Muscle layer of duodenum (tissue), 2 donors: ENCODE measurements around the gene HIC1.

Experiments
- H3K27ac ChIP-seq: one replicate; pipeline ENCODE4 v1.7.0; 2013; ENCODE audit warnings: mild to moderate bottlenecking, low read length
- H3K27me3 ChIP-seq: one replicate; pipeline ENCODE4 v1.7.0; 2013; ENCODE audit warnings: low read depth, mild to moderate bottlenecking, control low read depth, low read length
- H3K36me3 ChIP-seq, 2 donors: one replicate each; pipeline ENCODE4 v1.7.0; 2013; ENCODE audit warnings: low read length in 2 of 2, control low read depth in 1 of 2, mild to moderate bottlenecking in 1 of 2; ENCODE audit not compliant: insufficient read depth in 2 of 2, control insufficient read depth in 1 of 2
- H3K4me1 ChIP-seq, 2 donors: one replicate each; pipeline ENCODE4 v1.7.0; 2013; ENCODE audit warnings: low read length in 2 of 2, mild to moderate bottlenecking in 2 of 2, control low read depth in 1 of 2, moderate library complexity in 1 of 2; ENCODE audit not compliant: insufficient read depth in 2 of 2, control insufficient read depth in 1 of 2
- H3K4me3 ChIP-seq, 2 donors: one replicate each; pipeline ENCODE4 v1.7.0; 2013; ENCODE audit warnings: low read length in 2 of 2, low read depth in 1 of 2, mild to moderate bottlenecking in 1 of 2
- H3K9me3 ChIP-seq, 2 donors: one replicate each; pipeline ENCODE4 v1.7.0; 2013; ENCODE audit warnings: low read length in 2 of 2, control low read depth in 1 of 2, mild to moderate bottlenecking in 1 of 2; ENCODE audit not compliant: control insufficient read depth in 1 of 2
- donor health status: healthy.

Gene HIC1

DNA sequence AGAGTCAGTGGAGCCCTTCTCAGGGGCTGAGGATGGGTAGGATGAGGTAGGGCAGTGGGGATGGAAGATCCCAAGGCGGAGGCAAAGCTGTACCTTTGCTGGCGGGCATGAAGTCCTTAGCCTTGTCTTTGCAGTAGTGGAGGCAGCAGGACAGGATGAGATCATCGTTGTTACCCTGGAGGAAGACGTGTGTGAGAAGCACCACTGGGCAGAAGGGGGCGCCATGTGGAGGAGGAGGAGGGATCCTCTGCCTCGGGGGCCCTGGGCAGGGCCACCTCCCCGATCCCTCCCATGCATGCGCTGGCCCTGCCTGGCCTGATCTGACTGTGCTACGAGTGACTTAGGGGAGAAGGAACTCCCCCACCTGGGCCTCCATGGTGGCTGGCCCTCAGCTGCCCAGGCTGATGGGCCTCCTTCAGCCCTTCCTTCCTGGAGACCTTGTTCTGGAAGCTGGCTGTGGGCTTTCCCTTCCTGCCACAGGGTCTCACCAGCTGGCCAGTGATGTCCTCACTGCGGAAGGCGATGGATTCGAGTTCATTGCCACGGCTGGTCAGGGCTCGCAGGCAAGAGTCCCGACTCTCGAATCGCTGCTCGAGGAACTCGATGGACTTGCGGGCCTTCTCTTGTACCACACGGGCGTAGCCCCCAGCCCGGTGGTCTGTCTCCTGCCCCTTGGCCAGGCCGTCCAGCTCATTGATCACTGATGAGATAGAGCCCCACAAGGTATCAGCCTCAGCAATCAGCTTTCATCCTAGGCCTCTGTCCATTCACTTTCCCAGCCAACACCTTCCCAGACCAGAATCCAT is 10.3 kb downstream of the HIC1 start:
- no peaks in the 10 kb centered on the region for H3K9me3 ChIP-seq
- H3K4me3 ChIP-seq = no peak overlapping the region
- no peaks in the 10 kb centered on the region for H3K27me3 ChIP-seq
- H3K27ac ChIP-seq = peak overlapping the region; percentile 56
- peaks cover 29 to 54% of the 10 kb centered on the region in 2 donors for H3K4me1 ChIP-seq
- H3K36me3 ChIP-seq = peaks cover 16 to 52% of the 10 kb centered on the region in 2 donors

DNA sequence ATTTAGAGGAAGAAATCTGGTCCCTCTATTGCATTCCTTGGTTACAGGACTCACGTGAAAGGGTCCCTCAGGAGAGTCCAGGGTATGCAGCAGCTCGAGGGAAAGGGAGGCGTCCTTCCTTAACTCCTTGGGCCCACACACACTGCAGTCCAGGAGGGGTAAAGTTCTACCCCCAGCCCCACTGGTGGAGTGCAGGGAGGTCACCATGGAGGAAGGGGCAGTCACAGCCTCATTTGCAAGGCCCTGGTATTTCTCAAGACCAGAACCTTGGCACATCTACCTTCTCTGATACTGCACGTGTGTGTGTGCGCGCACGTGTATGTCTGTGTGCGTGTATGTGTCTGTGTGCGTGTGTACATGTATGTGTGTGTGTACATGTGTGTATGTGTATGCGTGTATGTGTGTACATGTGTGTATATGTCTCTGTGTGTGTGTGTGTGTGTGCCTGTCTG is 11.1 kb downstream of the HIC1 start:
- no peaks in the 10 kb centered on the region for H3K9me3 ChIP-seq
- peaks cover 29 to 49% of the 10 kb centered on the region in 2 donors for H3K4me1 ChIP-seq
- no peak overlapping the region for H3K4me3 ChIP-seq
- H3K27me3 ChIP-seq = no peaks in the 10 kb centered on the region
- H3K36me3 ChIP-seq = peaks cover 13 to 58% of the 10 kb centered on the region in 2 donors
- peak overlapping the region; percentile 56 for H3K27ac ChIP-seq

GRCh38 chr17:2067048-2067561 is 12.2 kb downstream of the HIC1 start:
- Histone ChIP-seq H3K4me3 (no peak overlapping the region), H3K9me3 (no peaks in the 10 kb centered on the region), H3K36me3 (peaks cover 15 to 66% of the 10 kb centered on the region in 2 donors), H3K27me3 (no peaks in the 10 kb centered on the region), H3K27ac (peak overlapping the region; percentile 56), H3K4me1 (peaks cover 25 to 44% of the 10 kb centered on the region in 2 donors)

GRCh38 chr17:2067608-2068024 is 12.7 kb downstream of the HIC1 start:
- H3K27ac ChIP-seq = peak overlapping the region; percentile 56
- no peaks in the 10 kb centered on the region for H3K27me3 ChIP-seq
- H3K4me3 ChIP-seq = no peak overlapping the region
- H3K9me3 ChIP-seq = no peaks in the 10 kb centered on the region
- H3K36me3 ChIP-seq = peaks cover 17 to 66% of the 10 kb centered on the region in 2 donors
- H3K4me1 ChIP-seq = peaks cover 20 to 48% of the 10 kb centered on the region in 2 donors

- Histone ChIP-seq H3K27ac (peak overlapping the region; percentile 56), H3K4me3 (no peak overlapping the region), H3K4me1 (peaks cover 16 to 44% of the 10 kb centered on the region in 2 donors), H3K27me3 (no peaks in the 10 kb centered on the region), H3K36me3 (peaks cover 17 to 66% of the 10 kb centered on the region in 2 donors), H3K9me3 (no peaks in the 10 kb centered on the region)
Observed at GRCh38 chr17:2068031-2068518, 13.2 kb downstream of the HIC1 start.

DNA sequence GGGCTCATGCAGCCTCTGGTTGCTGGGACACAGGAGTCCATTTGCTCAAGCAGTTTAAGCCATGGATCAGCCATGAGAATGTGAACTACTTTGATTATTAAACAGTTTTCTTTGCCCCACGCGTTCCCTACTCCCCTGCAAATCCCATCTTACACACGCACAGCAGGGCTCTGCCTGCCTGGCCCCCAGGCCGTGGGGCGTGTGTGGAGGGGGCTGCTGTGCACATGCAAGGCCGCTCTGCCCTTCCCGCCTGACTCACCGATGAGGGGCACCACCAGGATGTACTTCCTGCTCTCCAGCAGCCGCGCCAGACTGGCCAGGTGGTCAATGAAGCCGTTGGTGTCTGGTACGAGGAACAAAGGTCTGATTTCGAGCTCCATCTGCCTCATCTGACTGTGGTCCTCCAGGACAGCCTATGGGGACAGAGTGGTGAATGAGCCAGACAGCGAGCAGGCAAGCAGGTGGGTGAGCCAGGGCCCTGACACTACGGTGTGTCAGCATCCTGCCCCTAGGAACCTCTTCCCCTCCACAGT is 13.7 kb downstream of the HIC1 start:
- peak overlapping the region; percentile 45 for H3K27ac ChIP-seq
- peaks cover 17 to 62% of the 10 kb centered on the region in 2 donors for H3K36me3 ChIP-seq
- H3K4me1 ChIP-seq = peaks cover 16 to 39% of the 10 kb centered on the region in 2 donors
- no peaks in the 10 kb centered on the region for H3K9me3 ChIP-seq
- no peak overlapping the region for H3K4me3 ChIP-seq
- no peaks in the 10 kb centered on the region for H3K27me3 ChIP-seq

GRCh38 chr17:2070241-2071023 is 15.5 kb downstream of the HIC1 start:
- H3K36me3 ChIP-seq = peaks cover 7 to 45% of the 10 kb centered on the region in 2 donors
- H3K9me3 ChIP-seq = no peaks in the 10 kb centered on the region
- no peak overlapping the region for H3K4me3 ChIP-seq
- H3K4me1 ChIP-seq = peaks cover 11 to 20% of the 10 kb centered on the region in 2 donors
- no peaks in the 10 kb centered on the region for H3K27me3 ChIP-seq
- peak overlapping the region; percentile 81 for H3K27ac ChIP-seq

DNA sequence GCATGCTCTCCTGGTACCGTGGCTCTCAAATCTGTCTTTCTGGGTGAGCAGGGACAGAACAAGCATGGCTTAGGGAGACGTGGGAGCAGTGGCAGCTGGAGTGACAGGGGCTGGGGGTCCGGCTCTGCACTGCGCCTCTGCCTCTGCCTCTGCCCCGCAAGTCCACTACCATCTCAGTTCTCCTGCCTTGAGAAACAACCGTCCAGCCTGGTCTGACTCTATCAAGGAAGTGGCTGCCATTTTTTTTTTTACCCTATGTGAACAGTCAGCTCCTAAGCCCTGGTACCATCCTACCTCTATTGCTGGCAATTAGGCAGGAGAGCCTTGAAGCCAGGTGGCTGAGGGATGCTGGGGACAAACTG is 16.1 kb downstream of the HIC1 start:
- H3K36me3 ChIP-seq = peaks cover 4 to 41% of the 10 kb centered on the region in 2 donors
- H3K4me3 ChIP-seq = no peak overlapping the region
- no peaks in the 10 kb centered on the region for H3K9me3 ChIP-seq
- peaks cover 15 to 20% of the 10 kb centered on the region in 2 donors for H3K4me1 ChIP-seq
- no peaks in the 10 kb centered on the region for H3K27me3 ChIP-seq
- H3K27ac ChIP-seq = peak overlapping the region; percentile 81

DNA sequence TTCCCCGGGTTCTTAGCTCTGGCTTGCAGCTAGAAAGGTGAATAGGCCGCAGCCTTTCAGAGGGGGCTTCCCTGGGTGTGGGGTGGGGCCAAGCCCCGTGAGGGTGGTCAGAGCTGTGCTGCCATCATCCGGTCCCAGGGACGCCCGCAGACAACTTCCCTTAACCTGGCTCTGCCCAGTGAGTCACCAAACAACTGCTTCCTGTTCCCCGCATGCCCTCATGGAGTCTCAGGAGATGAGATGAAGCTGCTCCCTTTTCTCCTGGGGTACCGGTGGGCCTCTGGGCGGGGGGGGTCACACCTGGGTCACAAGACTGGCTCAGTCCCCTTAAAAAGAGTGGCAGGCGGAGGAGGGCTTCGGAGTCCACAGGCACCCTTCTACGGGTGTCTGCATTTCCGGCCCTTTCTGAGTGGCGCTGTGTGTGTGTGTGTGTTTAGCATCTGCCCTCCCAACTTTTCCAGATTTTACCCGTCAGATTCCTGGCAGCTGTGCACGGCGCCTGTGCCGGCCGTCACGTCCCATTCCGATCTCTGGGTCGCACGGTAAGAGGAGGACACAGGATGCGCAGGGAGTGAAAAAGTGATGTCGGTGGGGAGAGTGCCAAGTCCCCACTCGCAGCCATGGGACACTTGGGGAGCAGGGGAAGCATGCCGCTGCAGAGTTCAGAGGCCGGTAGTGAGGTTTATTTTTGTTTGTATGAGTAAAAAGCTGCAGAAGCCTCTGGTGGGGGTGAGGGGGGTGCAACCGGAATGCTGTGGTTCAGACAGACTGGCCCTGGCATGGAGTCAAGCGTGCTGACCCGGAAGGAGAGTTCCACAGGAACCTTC is 16.8 kb downstream of the HIC1 start:
- no peaks in the 10 kb centered on the region for H3K9me3 ChIP-seq
- peak overlapping the region; percentile 81 for H3K27ac ChIP-seq
- H3K4me3 ChIP-seq = no peak overlapping the region
- H3K36me3 ChIP-seq = peaks cover 9 to 39% of the 10 kb centered on the region in 2 donors
- H3K27me3 ChIP-seq = no peaks in the 10 kb centered on the region
- H3K4me1 ChIP-seq = peaks cover 21 to 26% of the 10 kb centered on the region in 2 donors

GRCh38 chr17:2074919-2075318 is 20.0 kb downstream of the HIC1 start:
- Histone ChIP-seq H3K36me3 (peaks cover 12 to 31% of the 10 kb centered on the region in 2 donors), H3K27ac (no peak overlapping the region), H3K9me3 (no peaks in the 10 kb centered on the region), H3K4me1 (peaks cover 11 to 22% of the 10 kb centered on the region in 2 donors), H3K27me3 (no peaks in the 10 kb centered on the region), H3K4me3 (no peak overlapping the region)
